Keratinocyte (primary cell): Measurements from ENCODE around the gene ZFPM1. TPM values are rescaled to one million over a fixed set of nuclear protein-coding genes. Genes with fewer than 3 reads are reported as not detected.

Experiments used
- DNase-seq: peaks from one replicate; pipeline ENCODE4 v3.0.0-alpha.2; 2011; ENCODE audit warnings: low read depth, missing footprints, low spot score
- FAIRE-seq: peaks from 2 replicates; lab custom pipeline; 2011; peaks lifted over from hg19 to GRCh38; lab: Jason Lieb, UNC
- H2AFZ ChIP-seq: 2 replicates; pipeline ENCODE4 v1.6.0; 2012; ENCODE audit warnings: low read length, control low read depth, inconsistent platforms; ENCODE audit not compliant: control insufficient read depth
- H3K27ac ChIP-seq: 2 replicates; pipeline ENCODE4 v1.5.1; 2011; ENCODE audit warnings: low read length; ENCODE audit not compliant: control insufficient read depth, insufficient read depth
- H3K27me3 ChIP-seq: 3 replicates; pipeline ENCODE4 v1.6.0; 2011; ENCODE audit warnings: low read length; ENCODE audit not compliant: control insufficient read depth, insufficient read depth; ENCODE audit errors: extremely low read depth
- H3K36me3 ChIP-seq, 2 experiments: 2 replicates in 1 of 2; 3 replicates in 1 of 2; pipeline ENCODE4 v1.5.1; 2011; ENCODE audit warnings: low read length in 2 of 2, mild to moderate bottlenecking in 1 of 2; ENCODE audit not compliant: control insufficient read depth in 2 of 2, insufficient read depth in 2 of 2; ENCODE audit errors: extremely low read depth in 1 of 2
- H3K4me1 ChIP-seq: 3 replicates; pipeline ENCODE4 v1.5.1; 2011; ENCODE audit warnings: low read length; ENCODE audit not compliant: control insufficient read depth, insufficient read depth; ENCODE audit errors: extremely low read depth
- H3K4me2 ChIP-seq: 3 replicates; pipeline ENCODE4 v1.6.0; 2011; ENCODE audit warnings: low read depth, low read length; ENCODE audit not compliant: control insufficient read depth, insufficient read depth; ENCODE audit errors: extremely low read depth
- H3K4me3 ChIP-seq, 3 experiments: fragments of 200-600 bp in 1 of 3; sonication (generic) in 1 of 3; 2 replicates in 2 of 3; 3 replicates in 1 of 3; pipeline ENCODE4 v1.5.1; 2011 to 2016; ENCODE audit warnings: low read length in 3 of 3, mild to moderate bottlenecking in 3 of 3, control low read depth in 2 of 3, inconsistent platforms in 1 of 3, low read depth in 1 of 3, mixed read lengths in 1 of 3, mixed run types in 1 of 3, moderate library complexity in 1 of 3; ENCODE audit not compliant: control insufficient read depth in 2 of 3, insufficient read depth in 2 of 3; ENCODE audit errors: extremely low read depth in 1 of 3
- H3K79me2 ChIP-seq: 2 replicates; pipeline ENCODE4 v1.6.0; 2012; ENCODE audit warnings: low read length; ENCODE audit not compliant: control insufficient read depth, insufficient read depth
- H3K9ac ChIP-seq: 3 replicates; pipeline ENCODE4 v1.6.0; 2011; ENCODE audit warnings: low read length; ENCODE audit not compliant: control insufficient read depth, insufficient read depth; ENCODE audit errors: extremely low read depth
- H3K9me1 ChIP-seq: 3 replicates; pipeline ENCODE4 v1.6.0; 2011; ENCODE audit warnings: low read length; ENCODE audit not compliant: control insufficient read depth, insufficient read depth; ENCODE audit errors: extremely low read depth
- H3K9me3 ChIP-seq: 2 replicates; pipeline ENCODE4 v1.5.1; 2012; ENCODE audit warnings: low read depth, low read length; ENCODE audit not compliant: control insufficient read depth
- H4K20me1 ChIP-seq: 3 replicates; pipeline ENCODE4 v1.6.0; 2011; ENCODE audit warnings: low read length; ENCODE audit not compliant: control insufficient read depth, insufficient read depth; ENCODE audit errors: extremely low read depth
- EZH2 ChIP-seq: IDR thresholded peaks from one replicate; pipeline ENCODE4 v1.6.1; 2012; ENCODE audit warnings: inconsistent platforms, mild to moderate bottlenecking, low read length, moderate library complexity
- dilution Hi-C: fragments of 300-500 bp; cut with MboI; formaldehyde crosslinking; loops from one replicate; pipeline ENCODE4 v1.7.0; 2020; ENCODE audit warnings: low sequenced_read_pairs; ENCODE audit not compliant: extremely low pct_ligation_motif_present
- polyA plus RNA-seq, 5 experiments: library from polyadenylated mRNA; depleted of rRNA in 3 of 5; stranded (reverse) in 3 of 5; stranded (forward) in 1 of 5; unstranded in 1 of 5; fragments of >200 nt; gene quantifications; 1 replicate in 1 of 5; 2 replicates in 3 of 5; 3 replicates in 1 of 5; pipeline versions ENCODE4 v1.2.1 to v1.2.3, GENCODE V29; 2011 to 2012; ENCODE audit warnings: missing spikeins in 2 of 5, low read depth in 1 of 5, low replicate concordance in 1 of 5
- TF ChIP-seq, protein P1 (sequence below), 3 experiments: IDR thresholded peaks in 1 of 3; conservative IDR thresholded peaks in 1 of 3; optimal IDR thresholded peaks in 1 of 3; 2 replicates in 2 of 3; 3 replicates in 1 of 3; pipeline versions ENCODE3 to v1.5.1; 2011; ENCODE audit warnings: low read length in 3 of 3, mild to moderate bottlenecking in 3 of 3, moderate library complexity in 2 of 3, control low read depth in 1 of 3, inconsistent platforms in 1 of 3; ENCODE audit not compliant: insufficient read depth in 2 of 3; ENCODE audit errors: extremely low read depth in 1 of 3

ZFPM1 gene
- polyA plus RNA-seq, 1 donor (not counting 4 experiments of a cell fraction or from before 2014, with no cell fraction given), result 0.42 TPM

DNA sequence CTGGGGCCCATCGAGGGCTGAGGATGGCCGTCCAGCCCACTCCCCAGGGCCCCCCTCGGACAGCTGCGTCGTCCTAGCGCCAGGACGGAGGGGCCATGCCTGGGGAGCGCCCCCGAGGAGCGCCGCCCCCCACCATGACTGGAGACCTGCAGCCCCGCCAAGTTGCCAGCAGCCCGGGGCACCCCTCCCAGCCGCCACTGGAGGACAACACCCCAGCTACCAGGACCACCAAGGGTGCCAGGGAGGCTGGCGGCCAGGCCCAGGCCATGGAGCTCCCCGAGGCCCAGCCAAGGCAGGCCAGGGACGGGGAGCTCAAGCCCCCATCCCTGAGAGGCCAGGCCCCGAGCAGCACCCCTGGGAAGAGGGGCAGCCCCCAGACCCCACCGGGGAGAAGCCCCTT, 25.7 kb upstream of the ZFPM1 start:
- no peak overlapping the region for H3K4me2 ChIP-seq
- DNase-seq, result no peak
- no peak overlapping the region for H2AFZ ChIP-seq
- peaks cover 10% of the 10 kb centered on the region for H3K4me1 ChIP-seq
- H4K20me1 ChIP-seq, result no peaks in the 10 kb centered on the region
- H3K9me1 ChIP-seq, result no peaks in the 10 kb centered on the region
- dilution Hi-C loops, result no loop called here
- H3K79me2 ChIP-seq, result no peaks in the 10 kb centered on the region
- TF ChIP-seq, protein P1, sequence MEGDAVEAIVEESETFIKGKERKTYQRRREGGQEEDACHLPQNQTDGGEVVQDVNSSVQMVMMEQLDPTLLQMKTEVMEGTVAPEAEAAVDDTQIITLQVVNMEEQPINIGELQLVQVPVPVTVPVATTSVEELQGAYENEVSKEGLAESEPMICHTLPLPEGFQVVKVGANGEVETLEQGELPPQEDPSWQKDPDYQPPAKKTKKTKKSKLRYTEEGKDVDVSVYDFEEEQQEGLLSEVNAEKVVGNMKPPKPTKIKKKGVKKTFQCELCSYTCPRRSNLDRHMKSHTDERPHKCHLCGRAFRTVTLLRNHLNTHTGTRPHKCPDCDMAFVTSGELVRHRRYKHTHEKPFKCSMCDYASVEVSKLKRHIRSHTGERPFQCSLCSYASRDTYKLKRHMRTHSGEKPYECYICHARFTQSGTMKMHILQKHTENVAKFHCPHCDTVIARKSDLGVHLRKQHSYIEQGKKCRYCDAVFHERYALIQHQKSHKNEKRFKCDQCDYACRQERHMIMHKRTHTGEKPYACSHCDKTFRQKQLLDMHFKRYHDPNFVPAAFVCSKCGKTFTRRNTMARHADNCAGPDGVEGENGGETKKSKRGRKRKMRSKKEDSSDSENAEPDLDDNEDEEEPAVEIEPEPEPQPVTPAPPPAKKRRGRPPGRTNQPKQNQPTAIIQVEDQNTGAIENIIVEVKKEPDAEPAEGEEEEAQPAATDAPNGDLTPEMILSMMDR (optimal IDR thresholded peaks at IDR 0.05 in 1 of 3, IDR thresholded peaks at IDR 0.05 in 1 of 3, conservative IDR thresholded peaks at IDR 0.05 in 1 of 3; ENCODE audit: extremely low read depth in 1 of 3, insufficient read depth in 2 of 3, low read length in 3 of 3), result no peak
- TF ChIP-seq EZH2, result no peak
- no peaks in the 10 kb centered on the region for H3K36me3 ChIP-seq
- H3K9me3 ChIP-seq, result no peaks in the 10 kb centered on the region
- peaks cover 47% of the 10 kb centered on the region for H3K27me3 ChIP-seq
- no peak overlapping the region for H3K4me3 ChIP-seq
- H3K9ac ChIP-seq, result no peak overlapping the region
- H3K27ac ChIP-seq, result no peak overlapping the region
- FAIRE-seq, result no peak

GRCh38 chr16:88428156-88428555, 24.9 kb upstream of the ZFPM1 start:
- no peak overlapping the region for H2AFZ ChIP-seq
- no peaks in the 10 kb centered on the region for H3K9me1 ChIP-seq
- H3K4me1 ChIP-seq, result peaks cover 10% of the 10 kb centered on the region
- H4K20me1 ChIP-seq, result no peaks in the 10 kb centered on the region
- no peaks in the 10 kb centered on the region for H3K36me3 ChIP-seq
- H3K9ac ChIP-seq, result no peak overlapping the region
- FAIRE-seq, result no peak
- H3K9me3 ChIP-seq, result no peaks in the 10 kb centered on the region
- TF ChIP-seq EZH2, result no peak
- TF ChIP-seq, protein P1 (optimal IDR thresholded peaks at IDR 0.05 in 1 of 3, IDR thresholded peaks at IDR 0.05 in 1 of 3, conservative IDR thresholded peaks at IDR 0.05 in 1 of 3; ENCODE audit: extremely low read depth in 1 of 3, insufficient read depth in 2 of 3, low read length in 3 of 3), result no peak
- peaks cover 55% of the 10 kb centered on the region for H3K27me3 ChIP-seq
- no peak for DNase-seq
- H3K27ac ChIP-seq, result no peak overlapping the region
- dilution Hi-C loops, result no loop called here
- no peaks in the 10 kb centered on the region for H3K79me2 ChIP-seq
- no peak overlapping the region for H3K4me3 ChIP-seq
- no peak overlapping the region for H3K4me2 ChIP-seq
